Vagina (tissue), 2 donors: ENCODE results near the gene XRCC4. TPM values are rescaled to one million over a fixed set of nuclear protein-coding genes. Genes with fewer than 3 reads are reported as not detected.

ENCODE experiments used
- DNase-seq, 2 donors: peaks; one replicate each; pipeline ENCODE4 v3.0.0-alpha.2; 2017; ENCODE audit errors: extremely low spot score in 2 of 2
- H3K27ac ChIP-seq: fragments of 200-600 bp; sonication (generic); one replicate; pipeline ENCODE4 v1.5.1; 2019
- H3K27me3 ChIP-seq: fragments of 200-600 bp; sonication (generic); one replicate; pipeline ENCODE4 v1.5.1; 2019
- H3K36me3 ChIP-seq, 2 donors: fragments of 200-600 bp; sonication (generic); one replicate each; pipeline ENCODE4 v1.5.1; 2017 to 2019
- H3K4me1 ChIP-seq: fragments of 200-600 bp; sonication (generic); one replicate; pipeline ENCODE4 v1.5.1; 2019
- H3K4me3 ChIP-seq, 2 donors: fragments of 200-600 bp; sonication (generic); 1 replicate in 1 of 2; 2 replicates in 1 of 2; pipeline ENCODE4 v1.5.1; 2016 to 2019
- H3K9me3 ChIP-seq: fragments of 200-600 bp; sonication (generic); one replicate; pipeline ENCODE4 v1.5.1; 2019
- CTCF ChIP-seq, 3 experiments: fragments of 450-650 bp in 2 of 3; fragments of 200-600 bp in 1 of 3; sonication (generic) in 1 of 3; IDR thresholded peaks; one replicate each; pipeline ENCODE4 v1.5.1; 2017 to 2019; ENCODE audit warnings: antibody characterized with exemption in 3 of 3, mild to moderate bottlenecking in 2 of 3, moderate library complexity in 2 of 3
- POLR2A ChIP-seq, 2 donors: fragments of 450-650 bp; IDR thresholded peaks; one replicate each; pipeline ENCODE4 v1.6.1; 2017; ENCODE audit warnings: antibody characterized with exemption in 2 of 2, mild to moderate bottlenecking in 2 of 2, moderate library complexity in 2 of 2
- POLR2AphosphoS5 ChIP-seq, 2 donors: sonication (generic); formaldehyde crosslinking; IDR thresholded peaks; one replicate each; pipeline ENCODE4 v1.9.0; 2017; ENCODE audit warnings: antibody characterized with exemption in 2 of 2, mild to moderate bottlenecking in 2 of 2, low read depth in 1 of 2; ENCODE audit not compliant: insufficient read depth in 1 of 2
- intact Hi-C: fragments of 100-400 bp; cut with DNase I; formaldehyde crosslinking; loops from one replicate; pipeline ENCODE4 v1.15.1; 2023
- total RNA-seq: library from RNA; depleted of rRNA; stranded (reverse); fragments of >200 nt; gene quantifications from one replicate; pipeline ENCODE4 v1.2.3, GENCODE V29; 2016

Gene XRCC4
- total RNA-seq, 1 donor from 2014 or later = 5.4 TPM

- no peaks in the 10 kb centered on the region for H3K27me3 ChIP-seq
- H3K36me3 ChIP-seq = no peaks in the 10 kb centered on the region
- no peaks in the 10 kb centered on the region for H3K9me3 ChIP-seq
- H3K4me1 ChIP-seq = no peaks in the 10 kb centered on the region
- H3K27ac ChIP-seq = no peak overlapping the region
- DNase-seq = no peak
- TF ChIP-seq POLR2A (IDR thresholded peaks at IDR 0.05) = no peak
- TF ChIP-seq CTCF (IDR thresholded peaks at IDR 0.05) = no peak
- no peak for TF ChIP-seq POLR2AphosphoS5 (IDR thresholded peaks at IDR 0.05; ENCODE audit: insufficient read depth in 1 of 2, low read depth in 1 of 2)
- H3K4me3 ChIP-seq = no peak overlapping the region
- intact Hi-C loops = no loop called here
These were observed 18.0 kb downstream of the XRCC4 start for GRCh38 chr5:83095163-83095956.

GRCh38 chr5:83095957-83096539 lies 18.7 kb downstream of the XRCC4 start:
- no peaks in the 10 kb centered on the region for H3K9me3 ChIP-seq
- H3K36me3 ChIP-seq = no peaks in the 10 kb centered on the region
- no peak overlapping the region for H3K27ac ChIP-seq

GRCh38 chr5:83096660-83097339 lies 19.5 kb downstream of the XRCC4 start:
- Histone ChIP-seq H3K4me1 (no peaks in the 10 kb centered on the region), H3K9me3 (no peaks in the 10 kb centered on the region), H3K36me3 (no peaks in the 10 kb centered on the region), H3K4me3 (no peak overlapping the region), H3K27me3 (no peaks in the 10 kb centered on the region), H3K27ac (no peak overlapping the region)
- intact Hi-C loops = no loop called here
- no peak for TF ChIP-seq POLR2AphosphoS5 (IDR thresholded peaks at IDR 0.05; ENCODE audit: insufficient read depth in 1 of 2, low read depth in 1 of 2)
- TF ChIP-seq POLR2A (IDR thresholded peaks at IDR 0.05) = no peak
- no peak for TF ChIP-seq CTCF (IDR thresholded peaks at IDR 0.05)
- DNase-seq = no peak

More at GRCh38 chr5:83095957-83096539, 18.7 kb downstream of the XRCC4 start:
- intact Hi-C loops = no loop called here
- Histone ChIP-seq H3K27me3 (no peaks in the 10 kb centered on the region), H3K4me1 (no peaks in the 10 kb centered on the region), H3K4me3 (no peak overlapping the region)
- TF ChIP-seq POLR2AphosphoS5 (IDR thresholded peaks at IDR 0.05; ENCODE audit: insufficient read depth in 1 of 2, low read depth in 1 of 2) = no peak
- no peak for TF ChIP-seq POLR2A (IDR thresholded peaks at IDR 0.05)
- TF ChIP-seq CTCF (IDR thresholded peaks at IDR 0.05) = no peak
- DNase-seq = no peak

- Histone ChIP-seq H3K4me1 (no peaks in the 10 kb centered on the region), H3K27ac (no peak overlapping the region), H3K4me3 (no peak overlapping the region), H3K9me3 (no peaks in the 10 kb centered on the region), H3K36me3 (no peaks in the 10 kb centered on the region), H3K27me3 (no peaks in the 10 kb centered on the region)
- no peak for DNase-seq
- intact Hi-C loops = no loop called here
- TF ChIP-seq POLR2AphosphoS5 (IDR thresholded peaks at IDR 0.05; ENCODE audit: insufficient read depth in 1 of 2, low read depth in 1 of 2) = no peak
- TF ChIP-seq CTCF (IDR thresholded peaks at IDR 0.05) = no peak
- TF ChIP-seq POLR2A (IDR thresholded peaks at IDR 0.05) = no peak
These were observed 20.4 kb downstream of the XRCC4 start for GRCh38 chr5:83097689-83098231.
